GM21576 (cell line): ENCODE data around the gene ABCC2.
"Not testable (repeated sequence)": the region's sequence is repeated elsewhere in the genome, so short reads cannot be mapped to it uniquely, and the experiment has no call there.

Experiments
- ATAC-seq: cut with Tn5 transposase; IDR thresholded peaks from one replicate; pipeline ENCODE4 v1.9.1; 2021; ENCODE audit warnings: mild to moderate bottlenecking, moderate library complexity; ENCODE audit not compliant: unreplicated experiment

The ABCC2 gene

DNA sequence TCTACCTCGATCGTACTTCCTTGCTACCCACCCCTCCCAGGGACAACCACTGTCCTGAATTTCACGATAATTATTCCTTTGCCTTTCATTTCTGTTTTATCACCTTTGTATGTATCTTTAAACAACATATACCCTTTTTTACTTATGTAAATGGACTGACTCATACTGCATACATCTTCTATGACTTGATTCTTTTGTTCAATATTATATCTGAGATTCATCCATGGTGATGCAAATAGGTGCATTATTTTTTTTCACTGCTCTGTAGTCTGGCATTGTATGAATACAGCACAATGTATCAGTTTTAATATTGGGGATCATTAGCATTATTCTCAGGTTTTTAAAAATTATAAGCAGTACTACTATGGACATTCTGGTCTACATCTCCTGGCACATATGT, 69.4 kb downstream of the ABCC2 start:
- ATAC-seq: no peak

DNA sequence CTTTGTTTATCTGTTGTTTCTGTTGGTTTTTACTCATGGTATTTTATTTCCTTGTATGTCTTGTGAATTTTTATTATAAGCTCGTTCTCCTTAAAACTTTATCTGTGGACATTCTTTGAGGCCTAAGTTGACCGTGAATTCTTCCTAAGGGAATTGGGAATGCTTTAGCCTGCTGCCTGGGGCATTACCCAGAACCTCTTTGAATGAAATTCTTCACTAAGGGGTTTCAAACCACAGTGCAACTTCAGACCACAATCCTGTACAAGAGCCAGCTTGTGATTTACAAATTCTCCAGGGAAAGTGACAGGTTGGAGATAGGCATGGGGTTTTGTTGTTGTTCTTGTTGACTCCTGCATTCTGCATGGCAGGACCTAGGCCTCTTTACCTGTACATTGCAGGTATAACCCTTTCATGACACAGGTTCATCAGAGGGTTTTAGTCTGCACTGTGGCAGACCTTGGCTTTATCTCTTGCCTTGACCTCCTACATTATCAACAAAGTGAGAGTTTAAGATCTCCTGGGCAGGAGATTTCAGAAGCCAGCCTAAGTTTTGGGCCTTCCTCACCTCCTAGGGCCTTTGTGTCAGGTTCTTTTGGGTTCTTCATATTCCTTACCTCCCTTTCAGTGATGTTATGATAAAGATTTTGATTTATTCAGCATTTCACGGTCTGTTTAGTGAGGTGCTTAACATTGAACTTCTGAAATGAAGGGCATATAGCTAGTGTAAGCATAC, 70.2 kb downstream of the ABCC2 start:
- ATAC-seq: no peak

DNA sequence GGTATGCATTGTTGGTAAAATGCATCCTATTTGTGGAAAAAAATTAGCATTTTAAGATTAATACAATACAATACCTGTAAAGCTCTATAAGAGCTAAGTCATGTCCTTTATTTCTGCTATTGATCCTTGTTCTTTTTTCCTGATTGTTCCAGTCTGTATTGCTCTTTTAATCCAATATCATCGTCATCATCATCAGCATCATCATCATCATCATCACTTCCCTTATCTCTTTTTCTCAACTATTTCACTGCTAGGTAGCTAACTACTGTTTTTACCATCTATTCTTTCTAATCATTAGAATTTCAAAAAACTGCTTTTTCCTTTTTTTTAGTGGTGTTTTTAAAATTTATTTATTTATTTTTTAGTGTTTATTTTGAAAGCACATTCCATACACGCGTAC, 71.2 kb downstream of the ABCC2 start:
- no peak for ATAC-seq

DNA sequence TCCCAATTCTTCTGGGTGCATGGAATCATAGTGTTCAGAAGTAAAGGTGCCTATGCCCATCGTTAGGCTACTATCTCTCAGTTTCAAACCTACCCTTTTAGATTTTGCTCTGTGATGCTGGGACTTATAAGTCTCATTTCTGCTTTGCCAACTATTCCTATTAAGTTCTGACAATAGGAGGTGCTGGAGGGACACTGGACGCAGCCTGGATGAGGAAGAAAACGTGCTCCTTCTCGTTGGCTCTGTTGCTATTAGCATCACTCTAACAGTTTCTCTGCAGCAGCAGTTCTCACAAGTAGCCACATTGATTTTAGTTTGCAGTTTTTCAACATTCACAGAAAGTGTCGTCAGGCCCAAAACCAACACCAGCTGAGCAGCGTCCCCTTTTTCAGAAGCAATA, 72.4 kb downstream of the ABCC2 start:
- ATAC-seq: no peak

DNA sequence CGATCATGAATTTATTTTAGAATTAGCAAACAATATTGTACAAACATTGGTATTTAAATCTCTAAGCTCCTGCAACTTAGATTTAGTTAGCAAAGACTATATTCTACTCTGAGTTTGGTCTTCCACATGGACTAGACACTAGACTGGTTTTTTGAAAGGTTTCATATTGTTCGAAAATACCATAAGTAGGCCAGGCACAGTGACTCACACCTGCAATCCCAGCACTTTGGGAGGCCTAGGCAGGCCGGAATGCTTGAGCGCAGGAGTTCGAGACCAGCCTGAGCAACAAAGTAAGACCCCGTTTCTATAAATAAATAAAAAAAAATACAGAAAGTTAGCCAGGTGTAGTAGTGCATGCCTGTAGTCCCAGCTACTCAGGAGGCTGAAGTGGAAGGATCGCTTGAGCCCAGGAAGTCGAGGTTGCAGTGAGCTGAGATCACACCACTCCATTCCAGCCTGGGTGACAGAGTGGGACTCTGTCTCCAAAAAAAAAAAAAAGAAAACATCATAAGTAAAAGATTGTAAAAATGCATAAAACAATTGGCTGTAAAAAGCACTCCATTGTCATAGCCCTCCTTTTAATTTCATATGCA, 73.1 kb downstream of the ABCC2 start:
- no peak for ATAC-seq

DNA sequence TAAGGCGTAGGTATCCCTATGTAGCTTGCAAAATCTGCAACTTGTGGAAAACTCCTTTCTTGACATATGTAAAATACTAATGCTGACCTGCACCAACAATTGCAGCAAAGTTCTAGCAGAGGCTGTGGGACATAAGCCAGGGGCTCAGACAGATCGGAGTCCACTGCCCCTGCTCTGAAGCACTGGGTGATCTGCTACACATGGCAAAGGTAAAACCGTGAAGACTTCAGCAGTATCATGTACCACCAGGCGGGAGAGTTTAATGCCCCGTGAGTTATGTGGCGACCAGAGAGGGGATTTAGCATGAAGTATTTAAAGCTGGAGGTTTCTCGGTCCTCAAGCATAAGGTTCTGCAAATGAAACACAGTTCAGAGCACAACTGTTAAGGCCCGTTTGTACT, 76.4 kb downstream of the ABCC2 start:
- no peak for ATAC-seq

DNA sequence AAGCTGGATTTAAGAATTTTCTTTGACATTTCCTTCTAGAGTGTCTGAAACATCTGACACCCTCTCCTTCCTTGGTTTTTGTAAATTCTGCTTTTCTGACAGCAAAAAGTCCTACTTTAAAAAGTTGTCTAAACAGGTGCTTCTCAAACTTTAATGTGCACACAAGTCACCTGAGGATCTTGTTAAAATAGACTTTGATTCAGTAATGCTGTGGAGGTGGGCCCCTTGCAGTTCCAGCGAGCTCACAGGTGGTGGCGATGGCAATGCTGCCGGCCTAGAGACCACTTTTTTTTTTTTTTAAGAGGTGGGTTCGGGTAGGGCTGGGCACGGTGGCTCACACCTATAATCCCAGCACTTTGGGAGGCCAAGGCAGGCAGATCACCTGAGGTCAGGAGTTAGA, 77.1 kb downstream of the ABCC2 start:
- ATAC-seq: no peak

DNA sequence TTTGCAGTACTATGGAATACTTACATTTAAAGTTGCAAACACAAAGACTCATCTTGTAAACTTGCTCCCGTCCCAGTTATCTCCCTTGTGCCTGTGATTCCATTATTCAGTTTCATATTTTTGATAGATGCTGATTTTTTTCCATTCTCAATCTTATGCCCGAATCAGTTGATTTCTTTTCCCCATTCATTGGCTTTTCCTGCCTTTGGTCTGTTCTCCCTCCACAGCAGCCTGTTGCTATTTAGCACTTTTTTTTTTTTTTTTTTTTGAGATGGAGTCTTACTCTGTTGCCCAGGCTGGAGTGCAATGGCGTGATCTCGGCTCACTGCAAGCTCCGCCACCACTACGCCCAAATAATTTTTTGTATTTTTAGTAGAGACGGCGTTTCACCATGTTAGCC, 78.0 kb downstream of the ABCC2 start:
- ATAC-seq: no peak

DNA sequence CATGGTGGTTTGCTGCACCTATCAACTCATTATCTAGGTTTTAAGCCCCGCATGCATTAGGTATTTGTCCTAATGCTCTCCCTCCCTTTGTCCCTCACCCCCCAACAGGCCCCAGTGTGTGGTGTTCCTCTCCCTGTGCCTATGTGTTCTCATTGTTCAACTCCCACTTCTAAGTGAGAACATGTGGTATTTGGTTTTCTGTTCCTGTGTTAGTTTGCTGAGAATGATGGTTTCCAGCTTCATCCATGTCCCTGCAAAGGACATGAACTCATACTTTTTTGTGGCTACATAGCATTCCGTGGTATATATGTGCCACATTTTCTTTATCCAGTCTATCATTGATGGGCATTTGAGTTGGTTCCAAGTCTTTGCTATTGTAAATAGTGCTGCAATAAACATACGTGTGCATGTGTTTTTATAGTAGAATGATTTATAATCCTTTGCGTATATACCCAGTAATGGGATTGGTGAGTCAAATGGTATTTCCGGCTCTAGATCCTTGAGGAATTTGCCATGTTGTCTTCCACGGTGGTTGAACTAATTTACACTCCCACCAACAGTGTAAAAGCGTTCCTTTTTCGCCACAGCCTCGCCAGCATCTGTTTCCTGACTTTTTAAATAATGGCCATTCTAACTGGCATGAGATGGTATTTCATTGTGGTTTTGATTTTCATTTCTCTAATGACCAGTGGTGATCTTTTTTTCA, 81.2 kb downstream of the ABCC2 start:
- ATAC-seq: not testable (repeated sequence)

DNA sequence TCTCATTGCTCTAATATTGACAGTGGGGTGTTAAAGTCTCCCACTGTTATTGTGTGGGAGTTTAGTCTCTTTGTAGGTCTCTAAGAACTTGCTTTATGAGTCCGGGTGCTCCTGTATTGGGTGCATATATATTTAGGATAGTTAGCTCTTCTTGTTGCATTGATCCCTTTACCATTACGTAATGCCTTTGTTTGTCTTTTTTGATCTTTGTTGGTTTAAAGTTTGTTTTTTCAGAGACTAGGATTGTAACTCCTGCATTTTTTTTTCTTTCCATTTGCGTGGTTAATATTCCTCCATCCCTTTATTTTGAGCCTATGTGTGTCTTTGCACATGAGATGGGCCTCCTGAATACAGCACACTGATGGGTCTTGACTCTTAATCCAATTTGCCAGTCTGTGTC, 84.8 kb downstream of the ABCC2 start:
- ATAC-seq: not testable (repeated sequence)

DNA sequence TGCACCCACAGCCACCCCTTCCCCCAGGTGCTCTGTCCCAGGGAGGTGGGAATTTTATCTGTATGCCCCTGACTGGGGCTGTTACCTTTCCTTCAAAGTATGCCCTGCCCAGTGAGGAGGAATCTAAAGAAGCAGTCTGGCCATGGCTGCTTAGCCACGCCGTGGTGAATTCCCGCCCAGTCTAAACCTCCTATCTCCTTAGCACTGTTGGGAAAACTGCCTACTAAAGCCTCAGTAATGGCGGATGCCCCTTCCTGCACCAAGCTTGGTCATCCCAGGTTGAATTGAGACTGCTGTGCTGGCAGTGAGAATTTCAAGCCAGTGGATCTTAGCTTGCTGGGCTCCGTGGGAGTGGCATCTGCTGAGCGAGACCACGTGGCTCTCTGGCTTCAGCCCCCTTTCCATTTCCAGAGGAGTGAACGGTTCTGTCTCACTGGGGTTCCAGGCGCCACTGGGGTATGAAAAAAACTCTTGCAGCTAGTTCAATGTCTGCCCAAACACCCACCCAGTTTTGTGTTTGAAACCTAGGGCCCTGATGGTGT, 87.2 kb downstream of the ABCC2 start:
- no peak for ATAC-seq

DNA sequence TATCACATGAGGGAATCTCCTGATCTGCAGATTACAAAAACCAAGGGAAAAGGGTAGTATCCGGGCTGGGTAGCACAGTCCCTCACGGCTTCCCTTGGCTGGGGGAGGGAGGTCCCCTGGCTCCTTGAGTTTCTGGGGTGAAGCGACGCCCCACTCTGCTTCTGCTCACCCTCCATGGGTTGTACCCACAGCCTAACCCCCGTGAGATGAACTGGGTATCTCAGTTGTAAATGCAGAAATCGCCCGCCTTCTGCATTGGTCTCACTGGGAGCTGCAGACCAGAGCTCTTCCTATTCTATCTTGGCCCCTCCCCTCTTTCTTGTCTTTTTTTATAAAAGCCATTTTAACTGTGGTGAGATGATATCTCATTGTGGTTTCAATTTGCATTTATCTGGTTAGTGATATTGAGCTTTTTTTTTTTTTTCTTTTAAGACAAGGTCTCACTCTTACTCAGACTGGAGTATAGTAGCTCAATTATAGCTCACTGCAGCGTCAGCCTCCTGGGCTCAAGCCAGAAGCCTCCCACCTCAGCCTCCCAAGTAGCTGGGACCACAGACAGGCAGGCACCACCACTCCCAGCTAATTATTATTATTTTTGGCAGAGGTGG, 87.8 kb downstream of the ABCC2 start:
- no peak for ATAC-seq

DNA sequence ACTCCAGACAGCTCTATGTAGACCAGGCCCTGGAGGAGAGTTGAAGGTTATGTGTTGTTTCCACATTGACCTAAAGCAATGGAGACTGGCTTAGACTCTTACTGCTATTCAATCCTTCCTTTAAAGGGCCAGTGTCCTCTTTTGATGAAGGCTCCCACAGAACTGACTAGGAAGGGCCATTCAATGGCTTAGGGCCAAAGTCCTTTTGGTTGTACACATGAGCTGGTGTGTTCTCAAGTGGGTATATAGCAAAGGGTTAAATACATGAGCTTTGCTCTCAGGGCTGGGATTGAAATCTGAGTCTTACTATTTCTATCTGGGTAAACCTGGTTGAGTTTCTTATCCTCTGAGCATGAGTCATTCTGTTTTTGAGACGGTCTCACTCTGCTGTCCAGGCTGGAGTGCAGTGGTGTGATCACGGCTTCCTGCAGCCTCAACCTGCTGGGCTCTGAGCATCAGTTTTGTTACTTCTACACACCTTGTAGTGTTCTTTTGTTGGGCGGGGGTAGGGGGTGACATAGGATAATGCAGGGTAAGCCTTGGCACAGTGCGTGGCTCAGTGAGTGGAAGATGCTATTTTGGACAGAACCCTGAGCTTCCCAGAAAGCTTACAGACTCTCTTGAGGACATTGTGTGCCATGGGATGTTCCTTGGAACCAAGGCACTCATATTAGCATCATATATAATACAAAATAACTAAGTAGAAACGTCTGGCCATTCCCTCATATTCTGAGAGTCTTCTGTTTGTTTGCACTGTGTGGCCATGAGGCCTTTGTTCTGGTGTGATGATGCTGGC, 90.1 kb downstream of the ABCC2 start:
- ATAC-seq: no peak

DNA sequence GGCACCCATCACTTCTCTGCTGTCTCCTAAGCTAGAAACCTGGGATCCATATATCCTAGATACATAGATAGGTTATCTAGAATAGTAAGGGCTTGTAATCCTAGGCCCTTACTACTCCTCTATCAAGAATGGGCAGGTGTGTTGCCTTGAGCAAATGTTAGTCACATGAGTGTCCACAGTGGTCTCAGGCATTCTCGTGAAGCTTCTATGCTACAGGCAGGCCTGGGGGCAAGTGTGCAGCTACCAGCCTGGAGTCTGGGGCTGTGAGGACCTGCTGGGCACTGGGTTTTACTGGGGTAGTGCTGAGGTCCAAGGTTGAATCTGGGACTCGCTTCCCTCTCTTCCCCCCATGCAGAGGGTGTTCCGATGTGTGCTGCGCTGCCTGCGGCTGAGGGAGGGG, 91.4 kb downstream of the ABCC2 start:
- no peak for ATAC-seq

DNA sequence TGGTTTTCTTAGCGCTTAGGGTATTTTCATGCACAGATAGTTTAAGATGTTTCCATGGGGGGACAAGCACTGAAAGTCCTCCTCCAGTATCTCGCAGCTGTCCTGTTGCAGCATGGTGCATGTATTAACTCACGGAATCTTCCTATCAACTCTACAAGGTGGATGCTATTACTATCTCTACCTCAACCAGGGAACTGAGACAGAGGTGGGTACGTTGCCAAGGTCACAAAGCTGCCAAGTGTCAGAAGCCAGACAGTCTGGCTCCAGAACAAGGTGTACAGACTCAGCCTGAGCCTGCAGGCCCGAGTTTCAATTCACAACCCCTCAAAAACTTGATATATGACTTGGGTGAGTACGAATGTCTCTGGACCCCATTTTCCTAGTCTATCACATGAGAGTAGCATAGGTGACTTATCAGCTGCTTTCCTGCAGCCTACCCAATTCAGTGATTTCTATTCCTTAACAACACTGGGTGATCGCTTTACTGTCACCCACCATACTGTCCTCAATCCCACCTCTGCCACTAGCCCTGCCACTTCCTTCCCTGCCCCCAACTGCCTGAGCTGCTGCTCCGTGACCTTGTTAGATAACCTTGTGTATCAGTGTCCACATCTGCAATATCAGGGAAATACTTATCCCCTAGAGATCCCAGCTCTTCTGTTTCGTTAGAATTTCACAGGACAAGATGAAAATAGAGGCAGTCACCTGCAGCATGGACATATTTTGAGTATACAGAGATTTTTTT, 92.1 kb downstream of the ABCC2 start:
- ATAC-seq: no peak

DNA sequence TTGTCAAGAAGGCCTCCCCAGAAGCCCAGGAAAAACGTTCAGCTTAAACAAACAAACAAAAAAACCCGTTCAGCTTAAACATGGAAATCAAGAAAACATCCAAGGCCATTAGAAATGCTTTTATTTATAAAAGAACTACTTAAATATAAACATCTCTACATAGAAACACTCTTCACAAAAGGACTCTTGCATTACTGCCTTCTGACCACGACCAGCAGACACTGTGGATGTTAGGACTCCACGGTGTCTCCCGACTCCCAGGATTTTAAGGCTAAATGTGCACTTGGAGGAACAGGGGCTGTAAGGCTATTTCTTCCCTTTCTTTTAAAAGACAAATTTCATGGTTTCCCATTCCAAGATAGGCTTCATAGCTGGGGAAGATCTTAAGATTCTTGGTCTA, 93.0 kb downstream of the ABCC2 start:
- no peak for ATAC-seq

DNA sequence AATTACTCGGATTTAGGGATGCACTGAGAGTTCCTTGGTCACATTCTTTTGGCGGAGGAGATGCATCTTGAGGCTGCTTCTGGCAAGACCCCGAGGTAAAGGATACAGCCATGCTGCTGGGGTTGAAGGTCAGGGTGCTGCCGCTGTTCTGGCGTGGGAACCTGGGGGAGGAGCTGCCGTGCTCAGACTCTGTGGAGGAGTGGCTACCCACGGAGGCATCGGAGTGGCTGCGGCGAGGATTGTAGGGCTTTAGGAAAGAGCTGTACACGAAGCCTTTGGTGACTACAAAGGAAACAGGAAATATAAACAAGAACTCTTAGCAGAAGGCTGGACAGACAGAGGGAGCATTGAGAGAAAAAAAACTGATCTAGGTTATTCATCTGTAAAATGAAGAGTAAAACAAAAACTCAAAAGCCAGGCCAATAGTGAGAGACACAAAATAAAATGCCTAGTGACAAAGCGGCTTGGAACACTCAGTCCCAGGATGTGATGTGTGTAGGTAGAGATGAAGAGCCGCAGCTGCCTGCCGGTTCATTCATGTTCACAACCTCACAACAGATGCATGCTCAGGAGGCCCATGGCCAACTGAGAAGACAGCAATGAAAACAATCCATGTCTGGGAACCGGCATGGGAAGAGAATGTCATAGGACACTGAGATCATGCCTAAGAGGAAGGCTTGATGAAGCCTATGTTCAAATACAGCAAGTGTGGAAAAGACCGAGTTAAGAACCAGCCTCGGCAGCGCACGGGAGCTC, 97.8 kb downstream of the ABCC2 start:
- no peak for ATAC-seq

DNA sequence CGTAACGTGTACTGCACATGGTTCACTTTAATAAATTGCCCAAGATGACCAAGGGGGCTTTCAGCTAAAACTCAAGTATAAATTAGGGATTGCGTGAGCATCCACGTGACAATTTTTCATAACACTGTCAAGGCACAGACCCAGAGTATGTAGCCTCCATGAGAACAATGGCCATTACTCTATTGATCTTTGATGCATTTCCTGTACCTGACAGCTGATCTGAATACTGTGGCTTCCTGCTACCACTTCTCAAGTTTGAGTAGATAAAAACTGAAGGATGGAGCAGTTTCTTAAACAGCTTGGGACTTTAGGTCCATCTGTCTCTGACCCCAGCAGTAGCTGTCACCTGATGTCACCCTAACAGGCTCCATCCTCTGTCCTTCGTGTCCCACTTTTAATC, 98.9 kb downstream of the ABCC2 start:
- ATAC-seq: no peak

DNA sequence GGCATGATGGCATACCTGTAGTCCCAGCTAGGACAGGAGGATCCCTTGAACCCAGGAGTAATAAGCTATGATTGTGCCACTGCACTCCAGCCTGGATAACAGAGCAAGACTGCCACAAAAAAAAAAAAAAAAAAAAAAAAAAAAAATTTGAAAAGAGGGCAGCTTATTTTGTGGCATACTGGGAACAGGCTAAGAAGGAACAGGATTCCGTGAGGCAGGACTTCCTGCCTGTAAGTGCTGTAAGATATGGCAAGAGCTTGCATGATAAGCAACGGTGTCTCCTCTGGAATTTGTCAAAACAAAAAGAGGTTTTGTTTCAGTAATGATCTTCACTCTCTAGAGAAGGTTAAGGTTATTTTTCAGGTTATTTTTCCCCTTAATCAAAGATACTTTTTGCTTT, 101.1 kb downstream of the ABCC2 start:
- ATAC-seq: no peak
